Measurements from ENCODE around the gene RBX1.
"Not testable (repeated sequence)": the region's sequence is repeated elsewhere in the genome, so short reads cannot be mapped to it uniquely, and the experiment has no call there.

The RBX1 gene

DNA sequence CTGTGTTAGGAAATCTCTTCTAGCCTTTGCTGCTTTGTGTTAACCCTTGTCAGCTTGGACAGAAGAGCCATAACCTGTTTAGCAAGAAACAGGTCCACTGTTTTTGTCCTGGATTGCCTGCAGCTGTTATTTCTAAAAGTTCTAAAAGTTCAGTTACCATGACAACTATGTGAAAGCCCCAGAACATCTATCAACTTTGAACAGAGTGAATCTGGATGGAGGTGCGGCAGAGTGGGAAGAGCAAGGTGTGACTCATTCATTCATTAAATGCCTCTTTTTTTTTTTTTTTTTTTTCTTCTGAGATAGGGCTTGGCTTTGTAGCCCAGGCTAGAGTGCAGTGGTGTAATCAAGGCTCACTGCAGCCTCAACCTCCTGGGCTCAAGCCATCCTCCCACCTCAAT, 50.5 kb downstream of the RBX1 start:
- no peaks in the 10 kb centered on the region for H3K9me3 ChIP-seq (ENCODE audit: insufficient read depth, low read depth, low read length)
- H3K4me3 ChIP-seq (ENCODE audit: low read length): no peak overlapping the region
- H3K4me1 ChIP-seq (ENCODE audit: insufficient read depth, low read length): 0 out of 2 replicates have a peak, but pooled peaks cover 3% of the 10 kb centered on the region
- H3K36me3 ChIP-seq (ENCODE audit: insufficient read depth, low read depth, low read length): no peaks in the 10 kb centered on the region
- H3K27ac ChIP-seq (ENCODE audit: low read length): no peak overlapping the region
- no peak overlapping the region for H3K9ac ChIP-seq (ENCODE audit: low read depth, low read length)
- H3K27me3 ChIP-seq (ENCODE audit: insufficient read depth, low read length): no peaks in the 10 kb centered on the region

DNA sequence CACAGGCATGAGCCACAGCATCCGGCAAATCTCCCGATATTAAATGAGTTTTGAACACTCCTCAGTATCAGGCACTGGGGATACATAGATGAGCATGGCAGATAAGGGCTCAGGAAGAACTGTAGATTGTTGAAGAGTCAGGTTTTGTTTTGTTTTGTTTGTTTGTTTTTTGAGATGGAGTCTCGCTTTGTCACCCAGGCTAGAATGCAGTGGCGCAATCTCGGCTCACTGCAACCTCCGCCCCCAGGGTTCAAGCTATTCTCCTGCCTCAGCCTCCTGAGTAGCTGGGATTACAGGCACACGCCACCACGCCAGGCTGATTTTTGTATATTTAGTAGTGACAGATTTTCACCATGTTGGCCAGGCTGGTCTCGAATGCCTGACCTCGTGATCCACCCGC, 51.2 kb downstream of the RBX1 start:
- H3K27me3 ChIP-seq (ENCODE audit: insufficient read depth, low read length); H3K27ac ChIP-seq (ENCODE audit: low read length); H3K4me3 ChIP-seq (ENCODE audit: low read length); H3K36me3 ChIP-seq (ENCODE audit: insufficient read depth, low read depth, low read length); H3K9me3 ChIP-seq (ENCODE audit: insufficient read depth, low read depth, low read length); H3K4me1 ChIP-seq (ENCODE audit: insufficient read depth, low read length); H3K9ac ChIP-seq (ENCODE audit: low read depth, low read length): not testable (repeated sequence)

DNA sequence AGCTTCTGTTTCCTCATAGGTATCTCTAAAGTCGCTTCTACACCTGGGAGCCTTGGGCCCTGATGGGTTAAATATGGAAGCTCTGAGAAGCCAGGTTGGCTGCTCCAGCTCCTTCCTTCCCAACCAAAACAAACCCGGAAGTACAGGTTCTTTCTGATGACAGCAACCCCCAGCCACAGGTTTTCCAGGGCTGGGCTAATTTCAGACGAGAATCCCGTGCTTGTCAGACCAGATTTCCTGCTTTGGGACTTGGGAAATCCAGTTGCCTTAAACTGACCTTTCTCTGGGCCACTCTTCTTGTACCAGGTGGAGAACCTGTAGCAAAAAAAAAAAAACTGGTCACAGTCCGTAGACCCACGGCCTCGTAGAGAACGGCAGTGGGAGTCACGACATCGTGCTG, 51.9 kb downstream of the RBX1 start:
- Histone ChIP-seq H3K36me3 (ENCODE audit: insufficient read depth, low read depth, low read length) (no peaks in the 10 kb centered on the region), H3K4me1 (ENCODE audit: insufficient read depth, low read length) (0 out of 2 replicates have a peak, but pooled peaks cover 3% of the 10 kb centered on the region), H3K4me3 (ENCODE audit: low read length) (no peak overlapping the region), H3K9me3 (ENCODE audit: insufficient read depth, low read depth, low read length) (no peaks in the 10 kb centered on the region), H3K27ac (ENCODE audit: low read length) (no peak overlapping the region), H3K27me3 (ENCODE audit: insufficient read depth, low read length) (no peaks in the 10 kb centered on the region), H3K9ac (ENCODE audit: low read depth, low read length) (no peak overlapping the region)

DNA sequence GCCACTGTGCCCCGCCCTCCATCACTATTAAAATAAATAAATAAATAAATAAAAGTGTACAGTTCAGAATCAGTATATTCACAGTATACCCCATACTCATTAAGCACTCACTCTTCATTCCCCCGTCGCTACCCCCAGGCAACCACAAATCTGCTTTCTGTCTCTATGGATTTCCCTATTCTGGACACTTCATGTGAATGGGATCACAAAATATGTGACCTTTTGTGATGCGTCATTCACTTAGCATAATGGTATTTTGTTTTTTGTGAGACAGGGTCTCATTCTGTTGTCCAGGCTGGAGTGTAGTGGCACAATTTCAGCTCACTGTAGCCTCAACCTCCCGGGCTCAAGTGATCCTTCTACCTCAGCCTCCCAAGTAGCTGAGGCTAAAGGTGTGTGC, 52.8 kb downstream of the RBX1 start:
- Histone ChIP-seq H3K9me3 (ENCODE audit: insufficient read depth, low read depth, low read length) (no peaks in the 10 kb centered on the region), H3K9ac (ENCODE audit: low read depth, low read length) (no peak overlapping the region), H3K4me3 (ENCODE audit: low read length) (no peak overlapping the region), H3K27ac (ENCODE audit: low read length) (no peak overlapping the region), H3K4me1 (ENCODE audit: insufficient read depth, low read length) (0 out of 2 replicates have a peak, but pooled peaks cover 3% of the 10 kb centered on the region), H3K27me3 (ENCODE audit: insufficient read depth, low read length) (no peaks in the 10 kb centered on the region), H3K36me3 (ENCODE audit: insufficient read depth, low read depth, low read length) (no peaks in the 10 kb centered on the region)

DNA sequence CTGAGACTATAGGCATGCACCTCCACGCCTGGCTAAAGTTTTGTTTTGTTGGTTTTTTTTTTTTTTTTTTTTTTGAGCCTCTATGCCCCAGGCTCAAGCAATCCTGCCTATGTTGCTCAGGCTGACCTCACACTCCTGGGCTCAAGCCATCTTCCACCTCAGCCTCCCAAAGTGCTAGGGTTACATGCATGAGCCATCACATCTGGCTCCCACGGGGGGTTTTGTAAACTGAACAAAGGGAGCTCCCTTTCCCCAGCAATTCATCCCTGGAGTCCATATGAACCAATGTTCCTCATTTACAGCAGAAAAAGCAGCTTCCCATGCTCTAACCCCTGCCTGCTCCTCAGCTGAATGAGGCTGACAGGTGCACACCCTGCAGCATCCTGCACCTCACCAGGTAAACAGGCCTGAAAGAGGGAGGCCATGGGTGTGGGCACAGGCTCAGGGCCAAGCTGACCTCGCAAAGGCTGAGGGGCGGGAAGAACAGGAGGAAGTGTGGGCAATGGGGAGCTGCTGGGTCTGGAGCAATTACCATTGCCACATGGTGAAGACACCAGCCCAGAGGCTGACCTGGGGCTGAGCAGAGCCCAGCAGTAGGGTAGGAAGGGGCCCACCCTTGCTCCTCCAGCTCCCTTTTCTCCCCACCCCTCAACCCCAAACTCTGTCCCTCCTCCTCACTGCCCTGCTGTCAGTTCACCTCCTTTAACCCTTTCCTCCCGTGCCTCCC, 58.2 kb downstream of the RBX1 start:
- Histone ChIP-seq H3K9me3 (ENCODE audit: insufficient read depth, low read depth, low read length) (no peaks in the 10 kb centered on the region), H3K4me1 (ENCODE audit: insufficient read depth, low read length) (no peaks in the 10 kb centered on the region), H3K4me3 (ENCODE audit: low read length) (no peak overlapping the region), H3K9ac (ENCODE audit: low read depth, low read length) (no peak overlapping the region), H3K27ac (ENCODE audit: low read length) (no peak overlapping the region), H3K27me3 (ENCODE audit: insufficient read depth, low read length) (no peaks in the 10 kb centered on the region), H3K36me3 (ENCODE audit: insufficient read depth, low read depth, low read length) (no peaks in the 10 kb centered on the region)

DNA sequence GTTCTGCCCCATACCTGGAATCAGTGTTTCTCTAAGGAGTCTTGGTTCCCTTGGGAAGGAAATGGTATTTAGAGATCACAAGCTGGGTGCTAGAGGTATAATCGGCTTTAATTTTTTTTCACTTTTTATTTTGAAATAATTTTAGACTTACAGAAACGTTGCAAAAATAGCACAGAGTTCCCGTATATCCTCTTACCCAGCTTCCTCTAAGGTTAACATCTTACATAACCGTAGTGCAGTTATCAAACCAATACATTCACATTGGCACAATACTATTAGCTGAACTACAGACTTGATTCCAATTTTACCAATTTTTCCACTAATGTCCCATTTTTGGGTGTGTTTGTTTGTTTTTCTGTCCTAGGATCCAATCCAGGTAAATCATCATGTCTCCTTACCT, 63.8 kb downstream of the RBX1 start:
- Histone ChIP-seq H3K4me1 (ENCODE audit: insufficient read depth, low read length) (no peaks in the 10 kb centered on the region), H3K36me3 (ENCODE audit: insufficient read depth, low read depth, low read length) (no peaks in the 10 kb centered on the region), H3K27me3 (ENCODE audit: insufficient read depth, low read length) (no peaks in the 10 kb centered on the region), H3K9ac (ENCODE audit: low read depth, low read length) (no peak overlapping the region), H3K9me3 (ENCODE audit: insufficient read depth, low read depth, low read length) (no peaks in the 10 kb centered on the region), H3K27ac (ENCODE audit: low read length) (no peak overlapping the region), H3K4me3 (ENCODE audit: low read length) (no peak overlapping the region)

DNA sequence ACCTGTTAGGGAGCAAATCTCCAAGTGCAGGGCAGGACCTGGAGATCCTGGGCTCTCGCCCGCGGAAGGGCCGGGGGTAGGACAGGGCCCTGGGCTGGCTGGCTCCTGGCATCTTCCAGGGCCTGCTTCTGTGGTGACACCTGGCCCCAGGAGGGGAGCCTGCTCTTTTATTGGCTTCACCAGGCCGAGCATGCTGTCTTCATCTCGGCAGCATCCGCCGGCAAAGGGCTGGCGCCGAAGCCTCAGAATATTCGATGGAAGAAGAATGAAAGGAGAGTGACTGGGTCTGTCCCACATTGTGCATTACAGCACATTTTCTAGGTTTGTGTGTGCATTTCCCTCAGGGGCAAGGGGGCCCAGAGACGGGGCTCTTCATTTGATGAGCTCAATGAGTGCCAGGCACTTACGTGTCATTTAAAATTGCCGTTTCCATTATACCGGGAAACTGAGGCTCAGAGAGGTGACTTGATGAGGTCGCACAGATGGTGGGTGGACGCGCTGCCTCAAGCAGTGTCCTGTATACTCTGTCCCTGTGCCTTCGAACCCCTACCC, 70.0 kb downstream of the RBX1 start:
- Histone ChIP-seq H3K4me1 (ENCODE audit: insufficient read depth, low read length) (peaks cover 8% of the 10 kb centered on the region; the same call in 1 of the 2 replicates), H3K9me3 (ENCODE audit: insufficient read depth, low read depth, low read length) (no peaks in the 10 kb centered on the region), H3K27ac (ENCODE audit: low read length) (peak overlapping the region; percentile 27), H3K9ac (ENCODE audit: low read depth, low read length) (peak overlapping the region; percentile 85), H3K4me3 (ENCODE audit: low read length) (peak overlapping the region; percentile 70), H3K27me3 (ENCODE audit: insufficient read depth, low read length) (peaks cover 9% of the 10 kb centered on the region; the same call in 1 of the 2 replicates), H3K36me3 (ENCODE audit: insufficient read depth, low read depth, low read length) (no peaks in the 10 kb centered on the region)

DNA sequence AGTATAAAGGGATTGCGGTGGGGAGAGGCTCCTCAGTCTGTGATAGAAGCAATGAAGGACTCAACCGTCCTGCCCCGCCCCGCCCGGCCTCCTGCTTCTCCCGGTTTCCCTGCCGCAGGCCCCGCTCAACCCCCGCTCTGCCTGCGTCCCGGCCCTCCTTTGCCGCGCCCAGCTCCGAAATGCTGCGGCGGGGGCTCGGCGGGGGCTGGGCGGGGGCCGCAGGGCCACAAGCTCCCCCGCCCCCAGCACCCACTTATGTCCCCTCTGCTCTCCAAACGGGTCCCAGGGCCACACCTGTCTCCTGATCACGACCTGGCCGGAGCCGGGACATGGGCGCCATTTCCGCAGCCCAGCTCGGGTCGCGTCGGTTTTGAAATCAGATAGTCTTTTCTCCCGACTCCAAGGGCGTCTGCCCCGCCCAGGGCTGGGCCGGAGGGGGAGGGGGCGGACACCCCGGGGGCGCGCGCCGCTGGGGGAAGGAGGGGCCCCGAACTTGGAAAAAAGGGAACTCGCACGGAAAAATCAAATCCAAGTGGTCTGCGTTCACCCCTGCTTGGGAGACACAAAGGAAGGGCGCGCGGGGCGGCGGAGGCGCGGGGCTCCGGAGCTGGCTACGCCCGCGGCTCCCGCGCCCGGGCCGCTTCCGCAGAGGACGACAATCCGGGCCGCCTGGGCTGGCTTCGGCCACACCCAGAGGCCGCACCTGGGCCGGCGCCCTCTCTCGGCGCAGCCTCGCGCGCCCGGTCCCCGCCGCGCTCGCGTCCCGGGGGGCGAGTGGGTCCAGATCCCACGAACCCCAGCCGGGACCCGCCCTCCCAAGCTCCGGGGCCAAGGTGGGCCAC, 70.7 kb downstream of the RBX1 start:
- Histone ChIP-seq H3K4me1 (ENCODE audit: insufficient read depth, low read length) (peaks cover 8% of the 10 kb centered on the region; the same call in 1 of the 2 replicates), H3K27me3 (ENCODE audit: insufficient read depth, low read length) (peaks cover 9% of the 10 kb centered on the region; the same call in 1 of the 2 replicates), H3K4me3 (ENCODE audit: low read length) (peak overlapping the region; percentile 70), H3K27ac (ENCODE audit: low read length) (peak overlapping the region; percentile 27), H3K36me3 (ENCODE audit: insufficient read depth, low read depth, low read length) (no peaks in the 10 kb centered on the region), H3K9ac (ENCODE audit: low read depth, low read length) (peak overlapping the region; percentile 85), H3K9me3 (ENCODE audit: insufficient read depth, low read depth, low read length) (no peaks in the 10 kb centered on the region)

DNA sequence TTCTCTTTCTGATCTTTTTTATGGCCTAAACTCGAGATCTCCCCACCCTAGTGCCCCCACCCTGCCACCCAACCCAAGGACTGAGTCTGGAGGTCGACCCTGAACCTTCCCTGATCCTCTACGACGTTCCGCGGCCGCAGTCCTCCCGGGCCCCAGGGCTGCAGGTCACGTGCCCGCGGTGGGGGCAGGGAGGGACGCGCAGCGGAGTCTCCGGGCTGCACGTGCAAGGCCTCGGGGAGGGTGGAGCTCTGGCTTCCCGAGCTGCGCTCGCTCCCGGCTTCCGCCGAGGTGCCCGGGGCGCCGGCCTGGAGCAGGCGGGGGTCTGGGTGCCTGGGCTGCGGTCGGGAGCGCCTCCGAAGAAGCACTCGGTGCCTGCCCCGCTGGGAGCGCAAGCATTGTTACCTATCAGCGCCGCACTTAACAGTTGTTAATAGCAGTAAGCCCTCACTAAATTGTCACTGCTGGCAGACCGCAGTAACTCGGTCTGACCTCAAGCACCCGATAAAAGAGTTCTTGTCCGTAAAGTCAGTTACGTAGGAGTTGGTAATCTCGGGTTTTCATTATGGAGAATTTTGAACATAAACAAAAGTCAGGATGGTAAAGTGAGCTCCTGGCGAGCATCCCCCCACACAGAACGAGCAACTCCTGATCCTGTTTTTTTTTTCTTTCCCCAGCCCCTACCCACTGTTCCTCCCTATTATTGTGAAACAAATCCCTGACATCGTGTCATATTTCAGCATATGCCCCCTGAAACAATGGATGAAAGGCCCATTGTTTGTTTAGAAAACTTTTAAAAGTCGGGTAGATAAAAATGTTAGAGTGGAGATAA, 71.5 kb downstream of the RBX1 start:
- Histone ChIP-seq H3K27ac (ENCODE audit: low read length) (peak overlapping the region; percentile 27), H3K36me3 (ENCODE audit: insufficient read depth, low read depth, low read length) (no peaks in the 10 kb centered on the region), H3K4me3 (ENCODE audit: low read length) (peak overlapping the region; percentile 70), H3K27me3 (ENCODE audit: insufficient read depth, low read length) (peaks cover 9% of the 10 kb centered on the region; the same call in 1 of the 2 replicates), H3K9me3 (ENCODE audit: insufficient read depth, low read depth, low read length) (no peaks in the 10 kb centered on the region), H3K9ac (ENCODE audit: low read depth, low read length) (peak overlapping the region; percentile 85), H3K4me1 (ENCODE audit: insufficient read depth, low read length) (peaks cover 8% of the 10 kb centered on the region; the same call in 1 of the 2 replicates)
